Right lobe of liver (tissue), 6 donors: ENCODE results near the gene POU3F4. TPM values are rescaled to one million over a fixed set of nuclear protein-coding genes. Genes with fewer than 3 reads are reported as not detected.

Source experiments
- ATAC-seq, 4 donors: fragments of 200-7000 bp; cut with Tn5 transposase; one replicate each; pipeline ENCODE4 v1.9.1; 2020; ENCODE audit warnings: mild to moderate bottlenecking in 4 of 4, moderate library complexity in 4 of 4
- DNase-seq, 3 donors: peaks; one replicate each; pipeline ENCODE4 v3.0.0-alpha.2; 2020
- H3K27ac ChIP-seq, 3 donors: fragments of 200-600 bp; one replicate each; pipeline ENCODE4 v1.8.0; 2022
- H3K27me3 ChIP-seq, 2 donors: fragments of 200-600 bp; one replicate each; pipeline ENCODE4 v1.8.0; 2022
- H3K36me3 ChIP-seq, 4 donors: fragments of 200-600 bp; sonication (generic) in 1 of 4; one replicate each; pipeline versions ENCODE4 v1.5.1 to v1.8.0; 2017 to 2022; ENCODE audit warnings: control low read depth in 1 of 4
- H3K4me1 ChIP-seq, 4 donors: fragments of 200-600 bp; sonication (generic) in 1 of 4; one replicate each; pipeline versions ENCODE4 v1.5.1 to v1.8.0; 2017 to 2022; ENCODE audit warnings: control low read depth in 1 of 4
- H3K4me3 ChIP-seq, 3 donors: fragments of 200-600 bp; one replicate each; pipeline ENCODE4 v1.8.0; 2022
- H3K9me3 ChIP-seq, 4 donors: fragments of 200-600 bp; sonication (generic) in 1 of 4; one replicate each; pipeline versions ENCODE4 v1.5.1 to v1.8.0; 2017 to 2022; ENCODE audit warnings: control low read depth in 1 of 4
- CTCF ChIP-seq, 4 donors: fragments of 200-600 bp in 3 of 4; fragments of 450-650 bp in 1 of 4; IDR thresholded peaks; one replicate each; pipeline versions ENCODE4 v1.5.1 to v1.8.0; 2016 to 2022; ENCODE audit warnings: antibody characterized with exemption in 4 of 4, mild to moderate bottlenecking in 2 of 4
- POLR2A ChIP-seq: fragments of 450-650 bp; IDR thresholded peaks from one replicate; pipeline ENCODE4 v1.6.1; 2017; ENCODE audit warnings: antibody characterized with exemption, mild to moderate bottlenecking
- WGBS: methylation state at CpG from one replicate; pipeline ENCODE4 v1.1.6; 2018; ENCODE audit warnings: low coverage, low lambda C conversion rate; ENCODE audit not compliant: insufficient coverage; ENCODE audit errors: missing lambda C conversion rate; 5-methylcytosine and 5-hydroxymethylcytosine counted together
- intact Hi-C, 2 donors: fragments of 100-400 bp; cut with DNase I; formaldehyde crosslinking; loops; one replicate each; pipeline versions ENCODE4 v1.11.2 to v1.14.1; 2022
- long read RNA-seq: library from polyadenylated mRNA; unstranded; transcript quantifications from one replicate; pipeline ENCODE4 v2.0.0, GENCODE V29; 2019
- total RNA-seq, 6 experiments: library from RNA; depleted of rRNA in 2 of 6; stranded (reverse); fragments of >200 nt in 2 of 6; fragmentation: NEBNext Ultra II Directional in 3 of 6; extraction: Animal tissue kit (Norgen Biotek cat#: 25700) in 3 of 6; gene quantifications; one replicate each; pipeline versions ENCODE4 v1.1.0 to v1.2.4, GENCODE V29; 2016 to 2023
- donor health status: DM: no; HTN: yes; CAD: no.
- donor health status: DM: no; HTN: no; CAD: no.
- donor health status: DM: no; HTN: no; CAD: no.
- donor health status: DM: no; HTN: yes; CAD: no.
- donor health status: DM: no; HTN: yes; CAD: no.

POU3F4 gene
- total RNA-seq, result not detected
- long read RNA-seq, result 0 reads

- no peak for DNase-seq
- Histone ChIP-seq H3K27ac (no peak within 1 kb of the TSS), H3K9me3 (no peaks in the 10 kb centered on the region), H3K36me3 (no peaks in the 10 kb centered on the region), H3K4me3 (no peak within 1 kb of the TSS), H3K4me1 (no peaks in the 10 kb centered on the region), H3K27me3 (peaks cover 0 to 30% of the 10 kb centered on the region in 2 donors)
- no peak for TF ChIP-seq POLR2A
- no peak for TF ChIP-seq CTCF (IDR thresholded peaks at IDR 0.05)
- ATAC-seq, result peak in 3 of 4 donors; percentile 44 to 66 (median 60)
- intact Hi-C loops, result no loop called here
- 38% methylated on average over 12 of the region's 25 CpGs for WGBS
These were observed at the start of gene POU3F4 for GRCh38 chrX:83508006-83508405. Gene POU3F4 (plus strand): TSS chrX:83508290. CDS start chrX:83508325, 35 bp downstream.

- intact Hi-C loops, result no loop called here
- H3K9me3 ChIP-seq, result no peaks in the 10 kb centered on the region
- peaks cover 0 to 7% of the 10 kb centered on the region in 2 donors for H3K27me3 ChIP-seq
- peak; percentile 62 to 70 (median 68) for TF ChIP-seq CTCF (IDR thresholded peaks at IDR 0.05)
- no peak for TF ChIP-seq POLR2A
- no peaks in the 10 kb centered on the region for H3K4me1 ChIP-seq
- DNase-seq (peak in 2 of 3 donors; percentile 17 to 45), ATAC-seq (peak; percentile 82 to 89 (median 88))
- no peak overlapping the region for H3K27ac ChIP-seq
- H3K4me3 ChIP-seq, result no peak overlapping the region
- H3K36me3 ChIP-seq, result no peaks in the 10 kb centered on the region
These were observed 38.5 kb upstream of the POU3F4 start for GRCh38 chrX:83469551-83469950.

GRCh38 chrX:83495898-83496297, 12.2 kb upstream of the POU3F4 start:
- intact Hi-C loops, result no loop called here
- 32% methylated on average over 2 of the region's 2 CpGs for WGBS
- DNase-seq, result no peak
- Histone ChIP-seq H3K9me3 (no peaks in the 10 kb centered on the region), H3K36me3 (no peaks in the 10 kb centered on the region), H3K27me3 (peaks cover 3 to 4% of the 10 kb centered on the region in 2 donors), H3K27ac (no peak overlapping the region), H3K4me3 (no peak overlapping the region), H3K4me1 (no peaks in the 10 kb centered on the region)
- no peak for ATAC-seq
- no peak for TF ChIP-seq CTCF (IDR thresholded peaks at IDR 0.05)
- no peak for TF ChIP-seq POLR2A

- intact Hi-C loops, result no loop called here
- Histone ChIP-seq H3K36me3 (no peaks in the 10 kb centered on the region), H3K9me3 (no peaks in the 10 kb centered on the region), H3K4me1 (no peaks in the 10 kb centered on the region), H3K27me3 (peaks cover 3 to 12% of the 10 kb centered on the region in 2 donors), H3K27ac (no peak overlapping the region), H3K4me3 (no peak overlapping the region)
- ATAC-seq (no peak), DNase-seq (no peak)
- 33% methylated on average over 6 of the region's 9 CpGs for WGBS
- TF ChIP-seq CTCF (IDR thresholded peaks at IDR 0.05) (no peak), POLR2A (no peak)
These were observed 7.1 kb upstream of the POU3F4 start for GRCh38 chrX:83501003-83501402.

GRCh38 chrX:83501530-83501929, 6.6 kb upstream of the POU3F4 start:
- TF ChIP-seq CTCF (IDR thresholded peaks at IDR 0.05), result no peak
- TF ChIP-seq POLR2A, result no peak
- Histone ChIP-seq H3K9me3 (no peaks in the 10 kb centered on the region), H3K4me3 (no peak overlapping the region), H3K27me3 (peaks cover 3 to 12% of the 10 kb centered on the region in 2 donors), H3K4me1 (no peaks in the 10 kb centered on the region), H3K27ac (no peak overlapping the region), H3K36me3 (no peaks in the 10 kb centered on the region)
- no peak for ATAC-seq
- WGBS, result 34% methylated on average over 2 of the region's 11 CpGs
- intact Hi-C loops, result no loop called here
- no peak for DNase-seq
